GM19324 (cell line): Measurements from ENCODE around the gene PHF24.
"Not testable (repeated sequence)": the region's sequence is repeated elsewhere in the genome, so short reads cannot be mapped to it uniquely, and the experiment has no call there.

Experiments
- ATAC-seq: cut with Tn5 transposase; IDR thresholded peaks from one replicate; pipeline ENCODE4 v1.9.1; 2021; ENCODE audit warnings: mild to moderate bottlenecking, moderate library complexity; ENCODE audit not compliant: unreplicated experiment, low FRiP score

Gene PHF24

DNA sequence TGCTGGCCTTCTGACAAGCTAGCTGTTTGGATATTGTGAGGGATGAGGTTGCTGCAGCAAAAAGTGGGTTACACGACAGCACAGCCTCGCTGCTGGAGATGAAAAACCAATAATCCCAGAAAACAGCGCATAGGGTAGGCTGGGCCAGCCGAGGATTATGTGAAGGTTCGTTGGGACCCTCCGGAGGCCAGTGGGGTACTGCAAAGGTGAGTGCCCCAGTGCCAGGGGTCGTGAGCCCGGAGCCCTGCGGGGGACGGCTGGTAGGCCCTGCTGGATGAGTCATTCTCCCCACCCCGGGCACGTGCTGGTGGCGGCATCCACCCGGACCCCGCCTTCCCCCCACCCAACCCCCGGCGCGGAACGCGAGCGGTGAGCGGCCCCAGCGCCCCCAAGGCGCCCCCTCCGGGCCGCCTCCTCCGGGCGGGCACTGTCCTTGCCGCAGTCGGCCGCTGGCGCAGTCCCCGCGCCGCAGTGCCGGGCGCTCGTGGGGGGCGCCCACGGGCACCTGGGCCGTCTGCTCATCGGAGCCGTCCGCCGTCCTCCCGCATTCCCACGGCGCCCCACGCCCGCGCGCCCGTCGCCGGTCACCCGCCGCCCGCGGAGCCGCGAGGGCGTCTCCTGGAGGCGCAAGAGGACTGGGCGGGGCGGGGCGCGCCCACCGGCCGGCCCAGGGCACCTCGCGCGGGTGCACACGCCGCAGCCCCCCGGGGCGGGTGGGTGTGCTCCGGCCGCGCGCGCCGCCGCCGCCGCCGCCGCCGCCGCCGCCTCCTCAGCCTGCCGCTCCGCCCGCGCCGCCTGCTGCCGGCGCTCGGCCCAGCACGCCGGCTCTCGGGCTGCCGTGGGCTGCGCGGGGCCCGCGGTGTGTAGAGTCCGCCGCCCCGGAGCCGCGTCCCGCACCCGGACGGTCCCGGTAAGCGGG lies at the start of gene PHF24:
PHF24 (plus strand) TSS at position 794 of the 919 bp plus-strand sequence. CDS start 13,014 bp downstream, outside the sequence.
- no peak for ATAC-seq

DNA sequence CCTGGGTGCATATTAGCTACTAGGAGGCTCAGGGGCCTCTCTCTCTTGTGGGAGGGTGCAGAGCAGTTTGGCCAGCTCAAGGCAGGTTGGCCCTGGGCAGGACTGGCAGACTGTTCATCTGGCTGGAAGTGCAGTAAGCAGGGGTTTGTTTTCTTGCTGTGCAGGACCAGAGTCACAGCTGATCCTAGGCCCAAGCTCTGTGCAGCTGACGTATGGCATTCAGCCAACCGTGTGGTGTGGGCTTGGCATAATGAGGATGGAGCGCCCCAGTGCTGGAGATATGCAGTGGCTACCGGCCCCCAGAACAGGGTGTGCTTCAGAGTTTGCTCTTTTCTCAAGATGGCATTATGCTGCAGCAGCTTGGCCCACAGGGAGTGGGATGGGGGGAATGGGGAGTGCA lies 31.0 kb upstream of the PHF24 start:
- ATAC-seq, result no peak

DNA sequence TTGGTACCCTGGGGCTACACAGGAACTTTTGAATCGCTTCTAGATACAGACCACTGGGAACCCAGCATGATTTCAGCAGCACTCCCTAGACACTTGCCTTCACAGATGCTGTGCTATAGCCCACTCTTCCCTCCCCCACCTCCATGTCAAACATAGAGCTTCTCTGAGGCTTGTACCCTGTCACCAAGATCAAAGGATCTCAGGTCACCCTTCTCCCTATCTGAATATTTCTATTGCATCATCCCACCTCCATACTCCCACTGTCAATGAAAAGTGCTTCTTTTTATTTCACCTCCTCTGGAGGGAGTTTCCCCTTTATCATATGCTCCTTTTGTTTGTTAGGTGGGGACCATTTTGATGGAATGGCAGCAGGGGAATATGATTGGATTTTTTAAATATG lies 29.2 kb upstream of the PHF24 start:
- ATAC-seq, result no peak

DNA sequence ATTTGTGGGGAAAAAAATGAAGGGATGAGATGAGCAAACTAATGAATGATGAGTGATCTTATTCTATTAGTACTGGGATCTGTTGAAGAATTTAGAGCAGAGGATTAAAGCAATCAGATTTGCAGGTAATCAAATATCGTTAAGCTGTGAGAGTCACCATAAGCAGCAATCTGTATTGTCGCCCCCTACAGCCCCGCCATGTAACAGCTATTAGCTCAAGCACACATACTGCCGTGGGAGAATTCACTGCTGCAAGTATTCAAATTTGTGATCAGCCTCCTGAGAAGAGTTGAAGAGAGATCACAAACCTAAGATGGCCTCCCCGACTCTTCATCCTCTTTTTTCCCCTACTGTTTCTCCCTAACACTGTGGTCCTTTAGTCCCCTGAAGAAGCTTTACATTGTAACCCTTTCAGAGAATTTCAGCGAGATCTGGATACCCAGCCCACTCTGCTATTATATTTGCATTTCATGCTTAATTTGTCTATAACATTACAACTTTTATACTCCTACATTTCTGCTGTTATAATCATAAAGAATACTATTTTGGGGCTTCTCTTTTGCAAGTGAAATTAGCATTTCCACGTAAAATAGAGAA lies 28.5 kb upstream of the PHF24 start:
- no peak for ATAC-seq

DNA sequence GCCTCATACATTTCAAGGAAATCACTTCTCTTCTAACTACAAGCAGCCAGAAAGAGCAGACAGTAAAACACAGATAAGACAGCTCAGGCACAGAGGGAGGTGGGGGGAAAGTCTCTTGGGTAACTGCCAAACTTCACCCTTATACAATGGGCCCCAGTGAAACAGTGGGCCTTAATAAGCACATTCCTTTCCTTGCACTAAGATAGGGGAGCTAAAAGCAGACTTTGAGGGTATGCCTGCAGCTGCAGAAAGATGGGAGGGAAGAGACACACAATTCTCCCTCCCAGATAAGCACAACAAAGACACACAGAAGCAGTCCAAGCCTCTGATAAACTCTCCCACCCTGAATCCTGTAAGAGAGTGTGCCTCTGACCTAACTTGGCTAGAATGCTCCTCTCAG lies 18.1 kb upstream of the PHF24 start:
- not testable (repeated sequence) for ATAC-seq

DNA sequence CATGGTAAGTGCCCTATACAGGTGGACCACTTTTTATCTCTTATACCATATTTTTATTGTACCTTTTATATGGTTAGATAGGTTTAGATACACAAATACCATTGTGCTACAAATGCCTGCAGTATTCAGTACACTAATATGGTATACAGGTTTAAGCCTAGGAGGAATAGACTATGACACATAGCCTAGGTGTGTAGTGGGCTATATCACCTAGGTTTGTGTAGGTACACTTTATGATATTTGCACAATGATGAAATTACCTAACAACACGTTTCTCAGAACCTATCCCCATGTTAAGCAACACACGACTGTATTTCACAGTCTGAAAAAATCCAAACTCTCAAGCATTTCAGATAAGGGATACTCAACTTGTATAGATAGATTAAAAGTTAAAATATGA lies 9.6 kb upstream of the PHF24 start:
- no peak for ATAC-seq

DNA sequence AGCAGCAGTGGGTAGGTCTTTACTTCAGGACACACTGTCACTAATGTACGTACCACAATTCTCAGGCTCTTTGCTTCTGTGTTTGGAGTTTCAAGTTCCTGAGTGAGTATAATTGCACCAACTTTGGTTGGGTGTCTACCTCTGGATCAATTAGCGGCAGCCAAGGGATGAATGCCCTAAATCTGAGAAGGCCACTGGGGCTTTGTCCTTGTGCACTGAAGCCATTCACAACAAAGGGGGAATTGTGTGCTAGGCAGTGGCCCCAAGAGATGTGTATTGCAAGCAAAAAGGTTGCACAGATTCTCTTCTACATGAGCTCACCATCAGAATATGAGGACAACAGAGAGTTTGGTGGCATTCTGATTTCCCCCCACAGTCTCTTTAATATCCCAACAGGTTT lies 3.9 kb upstream of the PHF24 start:
- ATAC-seq, result no peak

DNA sequence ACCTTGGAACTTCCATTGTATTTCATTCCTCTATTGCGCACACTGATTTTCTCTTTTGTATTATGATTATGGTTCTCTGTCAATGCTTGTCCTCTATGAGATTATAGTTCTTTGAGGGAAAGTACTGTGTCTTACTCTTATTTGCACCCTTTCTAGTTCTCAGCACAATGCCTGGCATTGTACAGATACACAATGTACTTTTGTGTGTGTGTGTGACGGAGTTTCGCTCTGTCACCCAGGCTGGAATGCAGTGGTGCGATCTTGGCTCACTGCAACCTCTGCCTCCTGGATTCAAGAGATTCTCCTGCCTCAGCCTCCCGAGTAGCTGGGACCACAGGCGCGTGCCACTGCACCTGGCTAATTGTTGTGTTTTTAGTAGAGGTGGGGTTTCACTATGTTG lies 2.0 kb upstream of the PHF24 start:
- ATAC-seq, result not testable (repeated sequence)

DNA sequence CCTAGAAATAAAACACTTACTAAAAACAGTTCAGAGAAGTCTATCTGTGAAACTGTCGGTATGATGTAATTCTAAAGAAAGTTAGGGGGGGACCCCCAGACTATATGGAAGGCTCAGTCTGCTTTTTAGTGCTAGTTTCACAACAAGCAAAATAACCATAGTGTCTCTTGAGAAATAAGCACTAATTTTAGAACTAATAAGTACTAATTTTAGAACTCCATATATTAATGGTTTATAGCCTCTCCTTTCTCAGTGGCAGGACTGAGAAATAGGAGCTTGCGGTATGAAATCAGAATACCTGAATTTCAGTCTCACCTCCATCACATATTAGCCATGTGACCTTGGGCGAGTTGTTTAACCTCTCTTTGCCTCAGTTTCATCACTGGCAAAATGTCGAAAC lies 1.4 kb upstream of the PHF24 start:
- ATAC-seq, result no peak

DNA sequence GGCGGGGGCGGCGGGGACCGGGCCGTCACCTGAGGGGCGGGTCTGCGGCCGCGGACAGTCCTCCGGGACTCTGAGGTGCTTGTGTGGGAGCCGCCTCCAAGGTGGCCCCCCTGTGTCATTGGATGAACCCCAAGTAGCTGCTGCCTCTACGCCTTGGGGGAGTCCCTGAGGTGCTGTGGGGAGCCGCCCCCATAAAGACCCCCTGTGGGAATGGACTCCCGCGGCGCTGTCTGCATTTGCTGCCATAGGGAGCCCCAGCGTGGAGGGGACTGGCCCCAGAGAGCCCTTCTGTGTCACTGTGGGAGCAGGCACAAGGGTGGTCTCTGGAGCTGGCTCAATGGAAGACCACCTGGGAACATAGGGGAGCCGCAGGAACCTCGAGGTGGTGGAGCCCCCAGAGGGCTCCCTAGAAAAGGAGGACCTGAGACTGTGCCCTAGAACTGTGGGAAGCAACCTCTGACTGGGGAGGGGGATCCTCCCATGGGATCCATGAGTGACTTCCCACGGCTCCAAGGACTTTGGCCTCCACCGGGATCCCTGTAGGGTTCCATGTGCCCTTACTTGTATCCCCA lies 412 bp downstream of the PHF24 start:
- ATAC-seq, result no peak

DNA sequence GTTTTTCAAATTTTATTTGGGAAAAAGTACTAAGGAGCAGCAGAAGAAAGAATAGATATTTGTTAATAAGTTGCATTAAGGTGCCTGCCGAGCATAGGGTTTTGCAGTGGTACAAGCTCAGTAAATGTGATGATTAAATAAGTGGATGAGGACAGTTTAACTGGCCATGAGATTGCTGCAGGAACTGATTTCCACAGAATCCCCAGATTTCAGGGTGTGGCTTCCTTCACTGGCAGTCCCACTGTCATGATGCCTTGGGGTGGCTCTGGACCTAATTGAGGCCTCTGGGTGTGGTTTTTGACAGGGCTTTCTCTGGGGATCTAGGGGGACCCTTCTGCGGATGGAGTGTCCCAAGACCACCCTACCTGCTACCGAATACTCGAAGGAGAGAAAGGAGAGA lies 1.4 kb downstream of the PHF24 start:
- no peak for ATAC-seq

DNA sequence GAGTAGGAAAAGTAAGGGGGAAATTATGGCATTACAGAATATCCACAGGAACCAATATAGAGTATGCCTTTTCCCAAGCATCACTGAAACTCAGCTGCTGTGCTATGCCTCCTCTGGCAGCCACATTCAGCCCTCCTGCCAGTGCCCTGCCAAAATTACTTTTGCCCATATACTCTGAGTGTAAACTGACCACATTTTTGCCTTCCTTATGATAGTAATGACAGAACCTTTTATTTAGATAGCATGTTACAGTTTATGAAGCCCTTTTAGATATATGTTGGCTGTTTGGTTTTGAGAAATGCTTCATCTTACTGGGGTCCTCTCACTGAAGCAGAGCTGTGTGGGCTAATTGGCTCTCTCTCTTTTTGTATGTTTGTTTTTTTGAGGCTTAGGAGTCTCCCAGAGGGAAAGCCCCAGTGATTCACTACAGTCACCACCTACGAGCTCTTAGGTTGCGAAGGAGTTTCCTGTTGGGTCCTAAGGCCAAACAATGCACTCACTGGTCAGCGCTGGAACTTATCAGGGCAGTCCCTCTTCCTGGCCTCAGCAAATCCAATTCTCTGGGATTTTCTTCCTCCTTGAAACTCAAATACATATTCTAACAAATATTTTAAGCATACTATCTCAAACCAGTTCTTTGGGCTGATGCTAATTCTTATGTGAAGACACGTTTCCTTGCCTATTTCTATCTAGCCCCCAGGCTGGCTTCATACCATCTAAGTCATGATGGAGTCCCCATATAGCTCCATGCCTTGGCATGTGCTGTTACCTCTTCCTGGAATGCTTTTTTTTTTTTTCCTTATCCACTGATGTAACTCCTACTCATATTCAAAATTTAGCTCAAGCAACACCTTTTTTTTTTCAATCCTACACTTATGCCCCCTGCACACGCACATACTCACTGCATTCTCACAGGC lies 3.7 kb downstream of the PHF24 start:
- ATAC-seq, result no peak

DNA sequence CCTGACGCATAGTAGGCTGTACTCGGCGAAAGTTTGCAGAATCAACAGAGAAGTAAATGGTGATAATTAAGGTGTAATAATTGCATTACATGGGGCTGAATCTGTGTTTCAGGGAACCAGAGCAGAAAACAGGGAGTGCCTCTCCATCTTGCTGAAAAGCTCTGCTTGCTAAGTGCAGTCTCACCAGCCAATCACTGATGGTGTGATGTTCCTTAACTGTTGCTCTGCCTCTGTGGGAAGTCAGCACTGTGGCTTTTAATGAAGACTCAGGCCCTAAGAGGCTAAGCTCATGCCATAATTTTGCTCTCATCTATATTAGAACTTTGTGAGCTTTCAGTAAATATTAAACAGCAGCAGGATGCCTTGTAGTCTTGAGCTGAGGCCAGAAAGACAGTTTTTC lies 4.5 kb downstream of the PHF24 start:
- no peak for ATAC-seq

DNA sequence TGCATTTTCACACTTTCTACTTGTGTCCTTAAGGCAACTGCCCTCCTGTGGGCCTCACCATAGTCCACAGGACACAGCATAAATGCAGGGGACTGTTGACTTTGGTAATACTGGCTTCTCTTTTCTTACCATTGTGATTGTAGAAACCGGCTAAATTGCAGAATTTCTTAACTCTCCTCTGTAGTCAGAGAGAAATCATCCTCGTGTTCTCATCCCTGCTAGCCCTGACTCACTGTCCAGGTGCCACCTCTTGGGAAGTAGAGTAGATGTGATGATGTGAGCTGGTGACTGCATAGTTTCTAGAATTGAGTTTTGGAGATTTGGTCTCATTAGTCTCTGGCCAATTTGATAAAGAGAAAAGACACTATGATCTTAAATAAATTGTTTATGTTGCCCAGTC lies 5.5 kb downstream of the PHF24 start:
- ATAC-seq, result no peak

DNA sequence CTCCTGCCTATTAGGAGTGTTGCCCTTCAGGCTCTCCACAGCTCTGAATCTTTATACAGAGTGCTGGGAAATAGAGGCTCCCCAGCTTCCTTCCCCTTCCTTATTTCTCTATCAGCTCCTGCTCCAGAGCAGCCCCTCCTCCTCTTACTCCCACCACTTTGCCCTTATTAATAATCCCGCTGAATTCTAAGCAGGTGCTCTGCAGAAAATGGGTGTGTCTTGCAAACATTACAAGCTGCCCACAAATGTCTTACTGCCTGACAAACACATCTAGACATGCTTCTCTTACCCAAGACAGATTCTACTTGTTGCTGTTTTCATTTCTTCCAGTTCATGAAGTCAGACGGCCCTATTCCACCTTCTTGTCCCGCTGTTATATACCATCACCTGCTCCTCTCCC lies 6.4 kb downstream of the PHF24 start:
- ATAC-seq, result no peak

DNA sequence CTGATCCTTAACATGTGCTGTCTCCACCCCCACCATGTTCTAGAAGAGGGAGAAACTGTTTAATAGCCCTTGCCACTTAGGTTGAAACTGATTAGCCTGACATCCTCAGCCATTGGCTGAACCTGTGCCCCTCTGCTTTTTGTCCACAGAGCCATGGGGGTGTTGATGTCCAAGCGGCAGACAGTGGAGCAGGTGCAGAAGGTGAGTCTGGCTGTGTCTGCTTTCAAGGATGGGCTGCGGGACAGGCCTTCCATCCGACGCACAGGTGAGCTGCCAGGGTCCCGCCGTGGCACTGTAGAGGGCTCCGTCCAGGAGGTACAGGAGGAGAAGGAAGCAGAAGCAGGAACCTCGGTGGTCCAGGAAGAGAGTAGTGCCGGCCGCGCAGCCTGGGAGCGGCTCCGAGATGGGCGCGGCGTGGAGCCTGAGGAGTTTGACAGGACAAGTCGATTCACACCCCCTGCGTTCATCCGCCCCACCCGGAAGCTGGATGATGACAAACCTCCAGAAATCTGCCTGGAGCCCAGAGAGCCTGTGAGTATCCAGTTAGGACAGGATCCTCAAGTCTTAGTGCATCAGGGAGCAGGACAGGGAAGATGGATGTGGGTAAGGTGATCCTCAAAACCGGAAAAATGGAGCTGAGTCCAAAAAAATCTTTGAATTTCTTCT lies 13.2 kb downstream of the PHF24 start:
- no peak for ATAC-seq

DNA sequence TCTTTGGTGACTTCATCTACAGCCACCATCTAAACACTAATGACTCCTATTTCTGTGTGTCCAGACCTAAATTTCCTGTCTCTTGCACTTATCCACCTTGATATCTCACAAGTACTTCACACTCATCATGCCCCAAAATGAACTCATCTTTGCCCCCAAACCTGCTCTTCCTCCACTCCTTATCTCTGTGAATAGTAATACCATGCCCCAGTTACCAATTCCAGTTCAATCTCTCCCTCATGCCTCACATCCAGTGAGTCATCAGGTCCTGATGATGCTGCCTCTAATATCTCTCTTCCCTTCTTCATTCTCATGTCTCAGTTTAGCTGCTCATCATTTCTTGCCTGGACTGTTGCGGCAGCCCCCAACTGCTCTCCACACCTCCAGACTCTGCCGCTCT lies 16.6 kb downstream of the PHF24 start:
- no peak for ATAC-seq

DNA sequence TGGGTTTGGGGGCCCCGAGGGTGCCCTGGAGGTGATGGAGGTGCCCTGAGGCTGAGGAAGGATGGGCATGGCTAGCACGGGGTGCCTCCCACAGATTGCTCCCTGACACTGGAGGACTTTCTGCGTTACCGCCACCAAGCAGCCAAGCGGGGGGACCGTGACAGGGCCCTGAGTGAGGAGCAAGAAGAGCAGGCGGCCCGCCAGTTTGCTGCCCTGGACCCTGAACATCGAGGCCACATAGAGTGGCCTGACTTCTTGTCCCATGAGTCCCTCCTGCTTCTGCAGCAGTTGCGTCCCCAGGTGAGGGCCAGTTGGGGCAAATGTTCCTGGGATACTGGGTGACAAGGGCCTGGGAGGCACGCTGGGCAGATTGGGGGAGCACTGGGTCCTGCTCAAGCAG lies 18.4 kb downstream of the PHF24 start:
- no peak for ATAC-seq

DNA sequence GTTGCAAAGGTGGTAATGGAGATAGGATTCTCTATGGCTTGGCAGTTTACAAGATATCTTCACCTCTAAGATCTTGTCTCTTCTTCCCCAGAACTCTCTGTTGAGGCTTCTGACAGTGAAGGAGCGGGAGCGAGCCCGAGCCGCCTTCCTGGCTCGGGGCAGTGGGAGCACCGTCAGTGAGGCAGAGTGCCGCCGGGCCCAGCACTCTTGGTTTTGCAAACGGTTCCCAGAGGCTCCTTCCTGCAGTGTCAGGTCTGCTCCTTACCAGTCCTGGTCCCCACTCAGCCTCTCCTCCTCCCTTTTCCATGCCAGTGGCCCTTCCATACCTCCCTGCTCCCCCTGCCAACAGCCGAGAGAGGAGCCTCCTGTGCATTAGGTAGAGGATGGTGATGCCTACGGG lies 18.9 kb downstream of the PHF24 start:
- ATAC-seq, result no peak

DNA sequence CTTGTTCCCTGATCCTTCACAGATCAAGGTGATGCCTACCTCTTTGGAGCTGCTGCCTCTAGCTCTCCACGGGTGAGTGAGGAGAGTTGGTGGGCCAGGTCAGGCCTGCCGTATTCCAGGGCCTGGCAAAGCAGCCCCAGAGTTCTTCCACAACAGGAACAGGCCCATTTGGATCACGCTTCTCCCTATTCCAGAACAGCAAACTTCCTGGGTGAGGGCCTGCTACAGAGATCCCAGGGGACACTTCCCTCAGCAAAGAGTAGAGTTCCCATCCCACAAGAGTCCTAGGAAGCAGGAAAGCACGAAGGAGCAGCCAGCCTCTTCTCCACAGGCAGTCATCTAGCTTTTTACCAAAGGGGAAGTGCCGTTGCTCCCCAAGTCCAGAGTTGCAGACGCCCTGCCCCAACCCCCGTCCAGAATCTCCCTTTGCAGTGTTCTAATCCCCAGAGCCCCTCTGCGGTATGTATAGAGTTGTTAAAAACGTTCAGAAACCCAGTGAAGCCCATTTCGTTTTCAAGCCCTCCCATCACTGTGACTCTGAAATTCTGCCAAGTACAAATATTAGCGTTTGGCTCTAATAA lies 22.2 kb downstream of the PHF24 start:
- ATAC-seq, result no peak
